GM21825 (cell line): ENCODE data around the gene RSF1.

ENCODE experiments used
- ATAC-seq: cut with Tn5 transposase; IDR thresholded peaks from one replicate; pipeline ENCODE4 v1.9.1; 2021; ENCODE audit warnings: mild to moderate bottlenecking, moderate library complexity; ENCODE audit not compliant: unreplicated experiment

The RSF1 gene

GRCh38 chr11:77814848-77815247 lies 5.7 kb downstream of the RSF1 start:
- no peak for ATAC-seq

DNA sequence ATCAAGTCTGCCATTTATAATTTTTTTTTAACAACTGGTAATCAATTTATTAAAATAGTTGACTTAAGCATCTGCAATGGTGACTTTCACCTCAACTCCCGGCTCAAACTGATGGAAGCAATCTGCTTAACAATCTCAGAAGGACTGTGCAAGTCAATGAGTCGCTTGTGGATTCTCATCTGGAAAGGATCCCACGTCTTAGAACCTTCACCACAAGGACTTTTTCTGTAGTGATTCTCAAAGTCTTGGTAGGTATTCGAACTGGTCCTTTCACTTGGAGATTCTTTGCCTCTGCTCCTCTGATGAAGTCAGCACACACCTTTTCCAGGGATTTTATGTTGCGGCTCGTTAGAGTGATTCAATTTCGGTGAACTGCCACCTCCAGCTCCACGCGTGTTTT lies 7.3 kb downstream of the RSF1 start:
- no peak for ATAC-seq

DNA sequence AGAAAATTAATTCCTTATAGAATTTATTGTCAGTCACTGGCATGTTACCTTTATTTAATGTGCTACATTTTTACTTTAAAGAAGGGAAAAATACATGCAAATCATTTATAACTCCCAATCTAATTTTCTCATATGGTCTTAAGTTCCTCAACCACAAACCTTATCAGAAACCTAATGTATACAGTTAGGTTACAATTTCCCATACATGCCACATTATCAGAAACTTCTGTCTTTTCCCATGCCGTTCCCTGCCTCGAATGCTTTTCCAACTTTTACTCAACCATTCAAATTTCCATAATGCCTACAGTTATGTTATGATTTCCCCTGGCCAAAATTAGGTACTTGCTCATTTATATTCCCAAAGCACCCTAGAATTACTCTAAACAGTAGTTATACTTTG lies 13.5 kb downstream of the RSF1 start:
- no peak for ATAC-seq

DNA sequence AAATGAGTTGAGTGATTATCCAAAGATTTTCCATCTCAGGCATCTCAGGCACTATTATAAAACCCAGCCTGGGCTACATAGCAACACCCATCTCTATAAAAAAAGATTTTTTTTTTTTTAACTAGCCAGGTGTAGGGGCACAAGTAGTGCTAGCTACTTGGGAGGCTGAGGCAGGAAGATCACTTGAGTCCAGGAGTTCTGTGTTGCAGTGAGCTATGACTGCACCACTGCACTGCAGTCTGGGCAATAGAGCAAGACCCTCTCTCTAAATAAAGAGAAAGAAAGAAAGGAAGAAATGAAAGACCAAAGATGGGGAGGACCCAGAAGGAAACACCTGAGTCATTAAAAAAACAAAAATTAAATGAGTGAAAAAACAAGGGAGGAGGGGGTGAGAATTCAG lies 14.1 kb downstream of the RSF1 start:
- ATAC-seq = no peak

DNA sequence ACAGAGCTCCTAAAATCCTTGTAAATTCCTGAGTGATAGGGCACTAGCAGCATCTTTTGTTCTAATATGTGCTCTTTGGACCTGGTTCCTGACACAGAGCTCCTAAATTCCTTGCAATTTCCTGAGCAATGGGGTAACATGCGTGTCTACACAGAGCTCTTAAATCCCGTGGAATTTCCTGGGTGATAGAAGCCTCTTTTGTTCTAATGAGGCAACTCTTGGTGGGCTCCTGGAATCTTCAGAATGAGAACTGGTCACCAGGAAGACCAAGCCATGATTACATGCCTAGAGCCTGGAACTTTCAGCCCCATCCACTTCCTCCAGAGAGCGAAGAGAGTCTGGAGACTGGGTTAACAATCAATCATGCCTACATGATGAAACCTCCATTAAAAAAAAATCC lies 19.0 kb downstream of the RSF1 start:
- ATAC-seq = no peak

GRCh38 chr11:77800449-77800848 lies 20.1 kb downstream of the RSF1 start:
- ATAC-seq = no peak

DNA sequence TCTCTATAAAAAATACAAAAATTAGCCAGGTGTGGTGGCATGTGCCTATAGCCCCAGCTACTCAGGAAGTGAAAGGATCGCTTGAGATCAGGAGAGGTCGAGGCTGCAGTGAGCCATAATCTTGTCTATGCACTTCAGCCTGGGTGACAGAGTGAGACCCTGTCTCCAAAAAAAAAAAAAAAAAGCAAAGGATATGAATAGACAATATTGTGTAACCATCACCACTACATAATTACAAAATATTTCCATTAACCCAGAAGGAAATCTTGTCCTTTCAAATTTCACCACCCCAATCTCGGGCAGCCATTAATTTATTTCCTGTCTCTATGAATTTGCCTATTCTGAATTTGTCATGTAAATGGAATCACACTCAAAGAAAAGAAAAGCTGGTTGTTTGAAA lies 21.2 kb downstream of the RSF1 start:
- ATAC-seq = no peak

DNA sequence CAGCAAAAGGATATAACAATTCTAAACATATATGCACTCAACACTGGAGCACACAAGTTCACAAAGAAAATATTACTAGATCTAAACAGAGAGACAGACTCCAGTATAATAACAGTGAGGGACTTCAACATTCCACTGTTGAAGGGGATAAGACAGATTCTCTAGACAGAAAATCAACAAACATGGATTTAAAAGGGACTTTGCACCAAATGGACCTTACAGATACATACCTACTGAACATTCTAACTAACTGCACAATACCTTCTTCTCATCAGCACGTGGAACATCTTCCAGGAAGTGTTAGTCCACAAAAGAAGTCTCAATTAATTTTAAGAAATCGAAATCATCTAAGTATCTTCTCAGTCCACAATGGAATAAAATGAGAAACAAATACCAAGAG lies 26.6 kb downstream of the RSF1 start:
- ATAC-seq = no peak

GRCh38 chr11:77791301-77791700 lies 29.2 kb downstream of the RSF1 start:
- ATAC-seq = no peak

GRCh38 chr11:77789731-77790476 lies 30.6 kb downstream of the RSF1 start:
- no peak for ATAC-seq

GRCh38 chr11:77789061-77789730 lies 31.3 kb downstream of the RSF1 start:
- no peak for ATAC-seq

- ATAC-seq = no peak
Observed at GRCh38 chr11:77784572-77784971, 36.0 kb downstream of the RSF1 start.

- no peak for ATAC-seq
Observed at GRCh38 chr11:77783025-77783424, 37.5 kb downstream of the RSF1 start.

DNA sequence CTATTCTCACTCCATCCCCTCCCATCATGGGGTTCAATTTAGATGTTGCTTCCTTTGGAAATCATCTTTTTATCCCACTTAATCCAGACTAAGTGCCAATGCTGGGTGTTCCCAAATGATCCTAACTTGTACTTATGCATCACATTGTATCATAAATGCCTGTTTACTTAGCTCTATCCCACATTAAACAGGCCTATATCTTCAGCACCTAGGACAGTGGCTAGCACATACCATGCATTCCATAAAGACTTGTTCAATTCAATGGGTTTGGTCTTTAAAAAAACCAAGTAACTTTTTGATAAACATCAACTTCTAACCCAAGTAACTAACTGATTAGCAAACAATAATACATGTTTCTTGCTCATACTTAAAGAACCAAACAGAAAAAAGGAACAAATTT lies 40.6 kb downstream of the RSF1 start:
- ATAC-seq = no peak

- no peak for ATAC-seq
Observed at GRCh38 chr11:77778549-77778948, 42.0 kb downstream of the RSF1 start.

DNA sequence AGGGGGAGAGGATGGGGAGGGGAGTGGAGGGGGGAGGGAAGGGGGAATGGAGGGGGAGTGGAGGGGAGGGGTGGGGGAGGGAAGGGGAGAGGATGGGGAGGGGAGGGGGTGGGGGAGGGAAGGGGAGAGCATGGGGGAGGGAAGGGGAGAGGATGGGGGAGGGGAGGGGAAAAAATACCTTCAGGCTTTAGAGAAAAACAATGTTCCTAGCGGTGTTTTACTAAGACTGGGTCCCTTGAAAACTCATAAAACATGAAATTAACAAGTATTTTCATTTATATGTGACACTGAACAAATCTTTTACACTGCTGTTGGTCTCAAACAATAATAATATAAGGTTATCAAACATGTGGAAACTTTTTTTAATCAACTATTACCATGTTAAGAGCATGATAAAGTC lies 42.4 kb downstream of the RSF1 start:
- ATAC-seq = no peak

GRCh38 chr11:77776455-77776854 lies 44.1 kb downstream of the RSF1 start:
- ATAC-seq = no peak

- ATAC-seq = no peak
Observed at GRCh38 chr11:77775936-77776335, 44.6 kb downstream of the RSF1 start.

GRCh38 chr11:77771135-77771534 lies 49.4 kb downstream of the RSF1 start:
- ATAC-seq = no peak

DNA sequence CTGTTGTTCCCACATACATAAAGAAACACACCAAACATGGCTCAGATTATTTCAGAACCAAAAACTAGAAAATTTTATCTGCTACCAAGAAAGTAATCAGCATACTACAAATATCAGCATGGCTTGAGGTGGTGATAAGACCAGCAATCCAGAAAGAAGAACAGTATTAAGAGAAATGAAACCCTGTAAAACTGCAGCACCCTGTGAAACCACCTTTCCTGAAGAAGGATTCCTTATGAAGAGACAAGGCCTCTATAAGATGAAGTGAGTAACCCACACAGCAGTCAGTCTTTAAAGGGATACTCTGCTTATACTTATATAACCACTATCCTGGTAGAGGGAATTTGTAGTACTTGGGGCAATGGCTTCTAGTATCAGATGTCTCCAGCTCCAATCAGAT lies 49.9 kb downstream of the RSF1 start:
- ATAC-seq = no peak

DNA sequence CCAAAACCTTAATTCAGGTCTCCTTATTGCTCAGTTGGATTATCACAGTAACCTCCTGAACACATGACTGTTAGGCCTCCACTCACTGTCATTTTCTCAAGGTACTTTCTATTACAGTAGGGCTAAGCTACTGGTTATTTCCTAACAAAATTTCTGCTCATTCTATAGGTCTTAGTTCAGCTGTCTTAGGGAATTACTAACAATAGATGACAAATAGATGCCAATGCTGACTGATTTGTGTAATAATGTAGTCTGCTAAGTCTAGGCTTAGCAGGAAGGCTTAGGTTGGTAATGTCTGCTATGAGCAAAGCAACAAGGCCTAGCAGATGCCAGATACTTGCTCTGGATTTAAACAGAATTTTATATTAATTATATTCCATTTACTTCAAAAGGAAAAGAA lies 58.1 kb downstream of the RSF1 start:
- ATAC-seq = no peak

- ATAC-seq = no peak
Observed at GRCh38 chr11:77761491-77761890, 59.0 kb downstream of the RSF1 start.

DNA sequence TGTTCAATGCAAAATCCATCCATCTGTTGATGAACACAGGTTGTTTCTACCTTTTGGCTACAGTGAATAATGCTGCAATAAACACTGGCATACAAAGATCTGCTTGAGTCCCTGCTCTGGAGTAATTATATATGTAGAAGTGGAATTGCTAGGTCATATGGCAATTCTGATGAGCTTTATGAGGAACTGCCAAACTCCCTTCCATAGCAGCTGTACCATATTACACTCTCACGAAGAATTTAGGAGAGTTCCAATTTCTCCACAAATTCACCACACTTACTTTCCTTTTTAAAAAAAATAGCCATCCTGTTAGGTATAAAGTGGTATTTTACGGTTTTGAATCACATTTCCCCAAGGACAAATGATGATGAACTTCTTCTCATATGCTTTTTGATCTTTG lies 62.2 kb downstream of the RSF1 start:
- no peak for ATAC-seq
